ENCODE results near the gene DDX47. TPM values are rescaled to one million over a fixed set of nuclear protein-coding genes. Genes with fewer than 3 reads are reported as not detected.
"Not testable (repeated sequence)": the region's sequence is repeated elsewhere in the genome, so short reads cannot be mapped to it uniquely, and the experiment has no call there.

DDX47 gene
- total RNA-seq, 1 experiment from 2014 or later = 121 TPM

- no peak for DNase-seq
- TSS peak; percentile 60 for BruUV-seq (replicated peaks)
- H3K4me3 ChIP-seq (ENCODE audit: low read depth, low read length) = no peak overlapping the region
- no peaks in the 10 kb centered on the region for H3K27me3 ChIP-seq (replicated peaks; ENCODE audit: control insufficient read depth, insufficient read depth, low read length)
- Mint-ChIP-seq H3K27ac (ENCODE audit: unreplicated experiment) (no peak overlapping the region), H3K27me3 (ENCODE audit: insufficient read depth, unreplicated experiment) (no peaks in the 10 kb centered on the region), H3K9me3 (ENCODE audit: unreplicated experiment) (no peaks in the 10 kb centered on the region), H3K4me3 (ENCODE audit: unreplicated experiment) (no peak overlapping the region), H3K4me1 (ENCODE audit: low read depth, unreplicated experiment) (peaks cover 59% of the 10 kb centered on the region), H3K36me3 (ENCODE audit: insufficient read depth, unreplicated experiment) (no peaks in the 10 kb centered on the region)
- TF ChIP-seq CTCF (IDR thresholded peaks at IDR 0.05; ENCODE audit: insufficient read depth in 1 of 2, low read depth in 1 of 2, low read length in 1 of 2, severe bottlenecking in 1 of 2, unreplicated experiment in 1 of 2) = no peak
- intact Hi-C loops (cut with micrococcal nuclease; ENCODE audit: unreplicated experiment) = no loop called here
- ChIA-PET POLR2A (no interaction called here), CTCF (interaction anchor here (0.7 kb wide), 1 partner anchor 42 kb away, joined by 3 read pairs; no protein-coding TSS in a partner anchor)
- H3K4me1 ChIP-seq = peaks cover 38% of the 10 kb centered on the region
- H3K9me3 ChIP-seq = no peaks in the 10 kb centered on the region
- H3K36me3 ChIP-seq (ENCODE audit: control insufficient read depth, insufficient read depth, low read length) = no peaks in the 10 kb centered on the region
These were observed 9.1 kb upstream of the DDX47 start for GRCh38 chr12:12804011-12804410.

GRCh38 chr12:12804432-12804886 is 8.7 kb upstream of the DDX47 start:
- no peaks in the 10 kb centered on the region for H3K36me3 ChIP-seq (ENCODE audit: control insufficient read depth, insufficient read depth, low read length)
- peaks cover 42% of the 10 kb centered on the region for H3K4me1 ChIP-seq
- Mint-ChIP-seq H3K27ac (ENCODE audit: unreplicated experiment) (no peak overlapping the region), H3K4me1 (ENCODE audit: low read depth, unreplicated experiment) (peaks cover 57% of the 10 kb centered on the region), H3K27me3 (ENCODE audit: insufficient read depth, unreplicated experiment) (no peaks in the 10 kb centered on the region), H3K9me3 (ENCODE audit: unreplicated experiment) (no peaks in the 10 kb centered on the region), H3K4me3 (ENCODE audit: unreplicated experiment) (no peak overlapping the region), H3K36me3 (ENCODE audit: insufficient read depth, unreplicated experiment) (no peaks in the 10 kb centered on the region)
- BruUV-seq (replicated peaks) = no TSS peak
- intact Hi-C loops (cut with micrococcal nuclease; ENCODE audit: unreplicated experiment) = no loop called here
- no peak for DNase-seq
- no peaks in the 10 kb centered on the region for H3K27me3 ChIP-seq (replicated peaks; ENCODE audit: control insufficient read depth, insufficient read depth, low read length)
- no peak overlapping the region for H3K4me3 ChIP-seq (ENCODE audit: low read depth, low read length)
- no peak for TF ChIP-seq CTCF (IDR thresholded peaks at IDR 0.05; ENCODE audit: insufficient read depth in 1 of 2, low read depth in 1 of 2, low read length in 1 of 2, severe bottlenecking in 1 of 2, unreplicated experiment in 1 of 2)
- POLR2A ChIA-PET = no interaction called here
- no peaks in the 10 kb centered on the region for H3K9me3 ChIP-seq
- CTCF ChIA-PET = interaction anchor here (0.6 to 0.7 kb wide), 2 partner anchors 43 to 97 kb away, joined by 3 to 4 read pairs; no protein-coding TSS in a partner anchor

GRCh38 chr12:12806784-12807516 is 6.2 kb upstream of the DDX47 start:
- no peak for DNase-seq
- ChIA-PET POLR2A (no interaction called here), CTCF (no interaction called here)

GRCh38 chr12:12807517-12807903 is 5.6 kb upstream of the DDX47 start:
- H3K9me3 Mint-ChIP-seq (ENCODE audit: unreplicated experiment); H3K36me3 Mint-ChIP-seq (ENCODE audit: insufficient read depth, unreplicated experiment); intact Hi-C loops (cut with micrococcal nuclease; ENCODE audit: unreplicated experiment); H3K27me3 Mint-ChIP-seq (ENCODE audit: insufficient read depth, unreplicated experiment); H3K36me3 ChIP-seq (ENCODE audit: control insufficient read depth, insufficient read depth, low read length); POLR2A ChIA-PET; BruUV-seq (replicated peaks); H3K4me3 ChIP-seq (ENCODE audit: low read depth, low read length); H3K27me3 ChIP-seq (replicated peaks; ENCODE audit: control insufficient read depth, insufficient read depth, low read length); H3K4me3 Mint-ChIP-seq (ENCODE audit: unreplicated experiment); H3K27ac Mint-ChIP-seq (ENCODE audit: unreplicated experiment); CTCF ChIA-PET; DNase-seq; H3K9me3 ChIP-seq: not testable (repeated sequence)
- peaks cover 57% of the 10 kb centered on the region for H3K4me1 ChIP-seq
- peaks cover 50% of the 10 kb centered on the region for H3K4me1 Mint-ChIP-seq (ENCODE audit: low read depth, unreplicated experiment)

More at GRCh38 chr12:12806784-12807516, 6.2 kb upstream of the DDX47 start:
- no peaks in the 10 kb centered on the region for H3K27me3 Mint-ChIP-seq (ENCODE audit: insufficient read depth, unreplicated experiment)
- H3K27ac Mint-ChIP-seq (ENCODE audit: unreplicated experiment) = no peak overlapping the region
- no peak for TF ChIP-seq CTCF (IDR thresholded peaks at IDR 0.05; ENCODE audit: insufficient read depth in 1 of 2, low read depth in 1 of 2, low read length in 1 of 2, severe bottlenecking in 1 of 2, unreplicated experiment in 1 of 2)
- H3K9me3 ChIP-seq = no peaks in the 10 kb centered on the region
- no peak overlapping the region for H3K4me3 ChIP-seq (ENCODE audit: low read depth, low read length)
- H3K36me3 ChIP-seq (ENCODE audit: control insufficient read depth, insufficient read depth, low read length) = no peaks in the 10 kb centered on the region
- no TSS peak for BruUV-seq (replicated peaks)
- peaks cover 55% of the 10 kb centered on the region for H3K4me1 Mint-ChIP-seq (ENCODE audit: low read depth, unreplicated experiment)
- no peaks in the 10 kb centered on the region for H3K27me3 ChIP-seq (replicated peaks; ENCODE audit: control insufficient read depth, insufficient read depth, low read length)
- peaks cover 7% of the 10 kb centered on the region for H3K36me3 Mint-ChIP-seq (ENCODE audit: insufficient read depth, unreplicated experiment)
- intact Hi-C loops (cut with micrococcal nuclease; ENCODE audit: unreplicated experiment) = no loop called here
- H3K4me1 ChIP-seq = peaks cover 55% of the 10 kb centered on the region
- no peaks in the 10 kb centered on the region for H3K9me3 Mint-ChIP-seq (ENCODE audit: unreplicated experiment)
- H3K4me3 Mint-ChIP-seq (ENCODE audit: unreplicated experiment) = no peak overlapping the region

Data from Caco-2 (cell line).